ENCODE data around the gene TMEM176B. TPM values are rescaled to one million over a fixed set of nuclear protein-coding genes. Genes with fewer than 3 reads are reported as not detected.

TMEM176B gene
- total RNA-seq, 1 donor from 2014 or later, result 107 TPM

DNA sequence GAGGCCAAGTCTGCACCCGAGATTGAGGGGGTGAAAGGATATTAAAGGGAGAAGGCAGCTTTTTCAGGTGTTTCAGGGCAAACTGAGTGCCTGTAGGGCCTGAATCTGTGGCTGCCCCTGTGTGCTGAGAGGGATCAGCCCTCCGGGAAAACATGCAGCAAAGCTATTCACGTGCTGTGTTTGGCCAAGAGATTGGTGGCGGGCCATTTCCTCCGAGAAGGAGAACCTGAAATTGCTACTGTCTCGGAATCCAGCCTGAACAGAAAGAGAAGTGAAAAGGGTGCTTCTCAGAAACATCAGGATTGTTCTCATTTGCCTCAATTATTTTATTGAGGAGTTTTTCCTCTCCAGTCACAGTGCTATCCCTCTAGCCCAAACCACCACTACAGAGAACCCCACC lies 46.9 kb downstream of the TMEM176B start:
- DNase-seq (ENCODE audit: low spot score), result no peak

DNA sequence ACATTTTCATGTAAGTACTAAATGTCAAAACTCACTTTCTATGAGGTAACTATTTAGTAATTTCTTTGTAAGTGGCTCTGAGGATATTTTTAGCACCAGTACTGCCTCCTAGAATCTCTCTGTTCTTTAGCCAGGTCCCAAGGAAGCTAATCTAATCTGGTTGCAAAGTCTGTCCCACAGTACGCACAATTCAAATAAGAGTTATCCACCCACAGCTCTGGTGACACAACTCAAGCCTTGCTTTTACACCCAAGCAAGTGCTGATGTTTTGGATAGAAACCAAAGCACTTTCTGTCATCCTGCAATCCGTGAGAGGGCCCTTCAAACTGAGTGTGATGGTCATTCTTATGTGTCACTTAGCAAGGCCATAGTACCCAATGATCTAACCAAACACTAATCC lies 48.5 kb downstream of the TMEM176B start:
- DNase-seq (ENCODE audit: low spot score), result peak; percentile 11

DNA sequence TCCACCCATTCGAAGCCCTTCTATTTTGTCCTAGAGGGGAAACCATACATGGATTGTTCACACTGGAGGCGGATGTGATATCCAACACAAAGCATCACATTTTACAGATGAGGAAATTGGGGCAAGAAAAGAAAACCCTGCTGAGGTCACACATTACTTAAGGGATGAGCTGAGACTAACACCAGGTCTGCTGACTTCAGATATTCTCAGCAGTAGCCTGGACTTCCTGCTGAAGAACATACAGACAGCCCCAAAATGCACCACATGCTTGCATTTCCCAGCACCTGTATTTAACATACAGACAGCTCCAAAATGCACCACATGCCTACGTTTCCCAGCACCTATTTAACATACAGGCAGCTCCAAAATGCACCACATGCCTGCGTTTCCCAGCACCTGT lies 51.8 kb downstream of the TMEM176B start:
- no peak for DNase-seq (ENCODE audit: low spot score)

GRCh38 chr7:150746921-150747320 lies 53.2 kb downstream of the TMEM176B start:
- no peak for DNase-seq (ENCODE audit: low spot score)

GRCh38 chr7:150745876-150746275 lies 54.3 kb downstream of the TMEM176B start:
- DNase-seq (ENCODE audit: low spot score), result no peak

- DNase-seq (ENCODE audit: low spot score), result no peak
Observed at GRCh38 chr7:150745086-150745485, 55.1 kb downstream of the TMEM176B start.

DNA sequence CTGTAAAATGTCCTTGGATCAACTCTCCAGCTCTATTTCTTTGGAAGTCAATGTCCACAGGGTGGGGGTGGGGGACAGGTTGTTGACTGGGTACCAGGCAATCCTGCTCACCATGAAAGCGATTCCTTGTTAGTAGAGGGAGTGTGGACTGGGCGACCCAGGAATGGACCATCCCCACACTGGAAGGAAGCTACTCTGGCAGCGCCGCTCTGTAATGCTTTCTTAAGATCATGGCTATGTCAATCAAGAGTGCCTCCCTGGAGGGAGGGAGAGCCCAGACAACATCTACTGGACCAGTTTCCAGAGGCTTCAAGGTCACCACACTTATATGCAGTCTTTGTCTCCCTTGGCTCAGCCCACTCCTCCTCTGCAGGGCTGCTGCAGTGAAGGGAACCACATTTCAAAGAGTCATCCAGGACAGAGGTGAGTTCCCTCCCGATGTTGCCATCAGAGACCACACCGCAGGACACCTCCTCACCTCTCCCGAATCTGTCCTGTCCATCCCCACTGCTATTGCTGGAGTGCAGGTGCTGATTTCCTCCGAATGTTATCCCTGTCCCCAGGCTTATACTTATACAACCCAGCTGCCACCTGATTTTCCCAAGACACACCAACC lies 56.0 kb downstream of the TMEM176B start:
- DNase-seq (ENCODE audit: low spot score), result no peak

DNA sequence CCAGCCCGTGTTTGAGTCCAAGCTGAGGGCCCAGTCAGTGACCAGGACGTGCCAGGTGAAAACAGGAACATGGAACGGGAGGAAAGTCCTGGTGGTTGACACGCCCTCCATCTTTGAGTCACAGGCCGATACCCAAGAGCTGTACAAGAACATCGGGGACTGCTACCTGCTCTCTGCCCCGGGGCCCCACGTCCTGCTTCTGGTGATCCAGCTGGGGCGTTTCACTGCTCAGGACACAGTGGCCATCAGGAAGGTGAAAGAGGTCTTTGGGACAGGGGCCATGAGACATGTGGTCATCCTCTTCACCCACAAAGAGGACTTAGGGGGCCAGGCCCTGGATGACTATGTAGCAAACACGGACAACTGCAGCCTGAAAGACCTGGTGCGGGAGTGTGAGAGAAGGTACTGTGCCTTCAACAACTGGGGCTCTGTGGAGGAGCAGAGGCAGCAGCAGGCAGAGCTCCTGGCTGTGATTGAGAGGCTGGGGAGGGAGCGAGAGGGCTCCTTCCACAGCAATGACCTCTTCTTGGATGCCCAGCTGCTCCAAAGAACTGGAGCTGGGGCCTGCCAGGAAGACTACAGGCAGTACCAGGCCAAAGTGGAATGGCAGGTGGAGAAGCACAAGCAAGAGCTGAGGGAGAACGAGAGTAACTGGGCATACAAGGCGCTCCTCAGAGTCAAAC lies 57.7 kb downstream of the TMEM176B start:
- no peak for DNase-seq (ENCODE audit: low spot score)

Other genes with a start within 250 kb of the TMEM176B start
- gene GIMAP4, start 233.0 kb downstream of the TMEM176B start, total RNA-seq (ENCODE audit: insufficient read depth, low replicate concordance), result 9.6 TPM
- gene GIMAP6, start 168.0 kb downstream of the TMEM176B start, total RNA-seq (ENCODE audit: insufficient read depth, low replicate concordance), result 8.7 TPM
- gene GIMAP2, start 114.7 kb downstream of the TMEM176B start, total RNA-seq (ENCODE audit: insufficient read depth, low replicate concordance), result 23.4 TPM
- 4.1 TPM for gene GIMAP1, start 83.8 kb downstream of the TMEM176B start, total RNA-seq (ENCODE audit: insufficient read depth, low replicate concordance)
- 10.1 TPM for gene GIMAP5, start 62.9 kb downstream of the TMEM176B start, total RNA-seq (ENCODE audit: insufficient read depth, low replicate concordance)
- 68.1 TPM for gene TMEM176A, start 405 bp upstream of the TMEM176B start, total RNA-seq (ENCODE audit: insufficient read depth, low replicate concordance)
- 0.96 TPM for gene AOC1, start 52.2 kb upstream of the TMEM176B start, total RNA-seq (ENCODE audit: insufficient read depth, low replicate concordance)
- 25.3 TPM for gene KCNH2, start 178.0 kb upstream of the TMEM176B start, total RNA-seq (ENCODE audit: insufficient read depth, low replicate concordance)
- gene NOS3, start 190.7 kb upstream of the TMEM176B start, total RNA-seq (ENCODE audit: insufficient read depth, low replicate concordance), result 4.6 TPM
- 2.6 TPM for gene ATG9B, start 224.1 kb upstream of the TMEM176B start, total RNA-seq (ENCODE audit: insufficient read depth, low replicate concordance)
- gene ABCB8, start 228.1 kb upstream of the TMEM176B start, total RNA-seq (ENCODE audit: insufficient read depth, low replicate concordance), result 27.7 TPM
- gene ASIC3, start 248.2 kb upstream of the TMEM176B start, total RNA-seq (ENCODE audit: insufficient read depth, low replicate concordance), result 2.2 TPM